Measurements from ENCODE around the gene INTS3. TPM values are rescaled to one million over a fixed set of nuclear protein-coding genes. Genes with fewer than 3 reads are reported as not detected.
A peak's percentile ranks its signal among the peaks of the same experiment; 100 is the strongest.

INTS3 gene
- total RNA-seq, 2 donors from 2014 or later = 58.2 to 64.9 TPM

GRCh38 chr1:153768316-153769181 lies 40.7 kb downstream of the INTS3 start:
- DNase-seq (ENCODE audit: low spot score in 2 of 2) = no peak
- no peak for ATAC-seq
- Mint-ChIP-seq H3K27ac (peak overlapping the region; percentile 20 to 44), H3K9me3 (no peaks in the 10 kb centered on the region), H3K36me3 (peaks cover 0 to 9% of the 10 kb centered on the region in 2 donors)

- DNase-seq (ENCODE audit: low spot score in 2 of 2) (no peak), ATAC-seq (no peak)
- Mint-ChIP-seq H3K36me3 (peaks cover 0 to 9% of the 10 kb centered on the region in 2 donors), H3K9me3 (no peaks in the 10 kb centered on the region), H3K27ac (peak overlapping the region; percentile 20 to 70)
These were observed 41.4 kb downstream of the INTS3 start for GRCh38 chr1:153769221-153769620.

DNA sequence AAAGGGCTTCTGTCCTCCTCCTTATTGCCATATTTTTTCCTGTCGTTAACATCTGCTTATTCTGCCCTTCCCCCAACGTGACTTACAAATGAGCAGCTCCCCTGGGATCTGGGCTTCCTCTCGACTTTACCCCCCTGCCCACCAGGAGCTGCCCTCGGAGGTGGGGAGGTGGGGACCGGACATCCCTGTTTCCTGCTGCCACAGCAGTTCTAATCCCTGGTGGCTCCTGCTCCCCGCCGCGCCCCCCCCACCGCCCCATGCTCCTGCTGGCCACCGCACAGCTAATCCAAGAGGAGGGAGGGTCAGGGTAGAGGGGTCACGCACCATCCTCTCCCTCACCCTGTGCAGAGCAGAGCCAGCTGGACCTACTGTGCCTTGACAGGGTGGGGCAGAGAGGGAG lies 42.9 kb downstream of the INTS3 start:
- H3K27ac Mint-ChIP-seq = peak overlapping the region in 1 of 2 donors; percentile 77

GRCh38 chr1:153771261-153771660 lies 43.4 kb downstream of the INTS3 start:
- DNase-seq (ENCODE audit: low spot score in 2 of 2) (no peak), ATAC-seq (no peak)
- Mint-ChIP-seq H3K27ac (no peak overlapping the region), H3K9me3 (no peaks in the 10 kb centered on the region), H3K36me3 (peaks cover 0 to 9% of the 10 kb centered on the region in 2 donors)

More for the DNA sequence above, 42.9 kb downstream of the INTS3 start:
- no peak for ATAC-seq
- Mint-ChIP-seq H3K9me3 (no peaks in the 10 kb centered on the region), H3K36me3 (peaks cover 0 to 9% of the 10 kb centered on the region in 2 donors)
- DNase-seq (ENCODE audit: low spot score in 2 of 2) = no peak

DNA sequence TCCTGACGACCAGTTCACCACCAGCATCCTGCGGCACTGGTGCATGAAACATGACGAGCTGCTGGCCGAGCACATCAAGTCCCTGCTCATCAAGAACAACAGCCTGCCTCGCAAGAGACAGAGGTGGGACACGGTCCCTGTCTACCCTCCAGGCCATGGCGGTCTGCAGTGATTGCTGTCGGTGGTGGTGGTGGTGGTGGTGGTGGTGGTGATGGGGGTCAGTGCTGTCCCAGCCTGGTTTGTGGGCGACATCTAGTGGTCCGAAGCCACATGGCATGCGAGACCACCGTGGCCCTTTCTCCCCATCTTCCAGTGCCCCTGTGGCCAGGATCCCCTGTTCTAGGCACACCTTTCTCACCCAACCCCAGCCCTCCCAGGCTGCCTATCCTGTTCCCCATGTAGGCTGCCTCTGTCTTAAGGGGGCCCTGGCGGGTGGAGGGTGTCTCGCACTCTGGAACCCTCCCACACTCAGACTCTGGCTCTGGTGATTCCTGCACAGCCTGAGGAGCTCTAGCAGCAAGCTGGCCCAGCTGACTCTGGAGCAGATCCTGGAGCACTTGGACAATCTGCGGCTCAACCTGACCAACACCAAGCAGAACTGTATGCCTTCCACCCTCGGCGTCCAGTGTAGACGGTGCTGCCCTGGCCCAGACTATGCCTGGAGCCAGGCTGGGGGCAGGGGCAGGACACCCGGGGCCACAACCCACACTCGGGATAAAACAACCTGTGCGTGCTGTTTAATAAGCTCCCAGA lies 44.2 kb downstream of the INTS3 start:
- no peak for ATAC-seq
- no peak for DNase-seq (ENCODE audit: low spot score in 2 of 2)
- Mint-ChIP-seq H3K27ac (no peak overlapping the region), H3K36me3 (peaks cover 0 to 9% of the 10 kb centered on the region in 2 donors), H3K9me3 (no peaks in the 10 kb centered on the region)

- ATAC-seq (no peak), DNase-seq (ENCODE audit: low spot score in 2 of 2) (no peak)
- H3K27ac Mint-ChIP-seq = no peak overlapping the region
- H3K9me3 Mint-ChIP-seq = no peaks in the 10 kb centered on the region
- peaks cover 0 to 3% of the 10 kb centered on the region in 2 donors for H3K36me3 Mint-ChIP-seq
These were observed 45.5 kb downstream of the INTS3 start for GRCh38 chr1:153773096-153773921.

DNA sequence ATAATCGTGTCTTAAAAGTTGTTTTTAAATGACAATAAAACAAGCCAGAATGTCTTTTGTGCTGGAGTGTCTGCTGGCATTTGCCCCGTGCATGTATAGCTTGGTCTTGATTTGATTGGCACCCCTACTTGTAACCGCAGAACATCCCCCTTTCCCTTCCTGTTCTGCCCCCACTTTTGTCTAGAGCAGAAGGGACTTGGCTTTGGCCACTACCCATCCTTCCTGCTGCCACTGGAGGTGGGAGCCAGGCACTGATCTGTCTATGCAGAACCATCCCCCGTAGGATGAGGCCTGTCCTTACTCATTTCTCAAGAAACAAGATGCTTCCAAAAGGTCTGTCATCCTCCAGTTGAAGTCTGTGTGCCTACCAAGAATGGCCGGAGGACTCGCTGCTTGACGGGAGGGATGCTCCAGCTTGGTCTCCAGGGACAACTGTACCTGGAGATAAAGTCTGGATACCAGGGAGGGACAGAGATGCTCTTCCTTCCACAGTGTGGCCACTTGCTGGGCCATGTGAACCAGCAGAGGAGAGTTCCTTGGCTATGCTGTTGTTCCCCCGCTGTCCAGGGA lies 46.3 kb downstream of the INTS3 start:
- ATAC-seq = no peak
- Mint-ChIP-seq H3K9me3 (no peaks in the 10 kb centered on the region), H3K27ac (no peak overlapping the region)

DNA sequence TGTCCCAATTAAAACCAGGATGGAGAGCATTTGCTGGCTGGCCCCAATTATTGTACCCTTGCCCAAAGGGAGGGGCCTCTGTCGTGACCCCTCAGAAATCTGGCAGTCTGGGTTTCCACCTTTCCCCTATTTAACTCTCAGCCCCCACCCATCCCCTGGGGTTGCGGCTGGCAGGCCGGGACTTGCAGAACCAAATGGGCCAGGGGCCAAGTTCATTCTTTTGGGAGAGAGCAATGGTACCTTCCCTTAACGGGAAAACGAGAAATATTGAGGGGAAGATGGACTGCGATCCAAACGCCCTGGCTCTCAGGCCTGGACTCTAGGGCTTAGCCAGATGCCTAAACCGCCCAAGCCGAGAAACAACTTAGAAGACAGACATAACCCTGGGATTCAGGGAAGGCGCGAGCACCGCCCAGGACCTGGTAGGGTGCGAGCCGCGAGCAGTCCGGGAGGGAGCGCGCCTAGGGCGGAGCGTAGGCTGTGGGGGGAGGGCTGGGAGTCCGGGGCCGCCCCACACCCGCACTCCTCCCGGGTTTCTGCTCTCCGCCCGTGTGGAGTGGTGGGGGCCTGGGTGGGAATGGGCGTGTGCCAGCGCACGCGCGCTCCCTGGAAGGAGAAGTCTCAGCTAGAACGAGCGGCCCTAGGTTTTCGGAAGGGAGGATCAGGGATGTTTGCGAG lies 47.1 kb downstream of the INTS3 start, which contains the start of gene SLC27A3:
Gene SLC27A3 (plus strand): TSS at position 628 of the 678 bp plus-strand sequence. CDS start 91 bp downstream, outside the sequence.
- Mint-ChIP-seq H3K9me3 (no peaks in the 10 kb centered on the region), H3K36me3 (no peaks in the 10 kb centered on the region), H3K27ac (peak within 1 kb of the TSS; percentile 62 to 81)
- ATAC-seq (peak; percentile 34 to 59), DNase-seq (ENCODE audit: low spot score in 2 of 2) (no peak)

More for the DNA sequence above, 46.3 kb downstream of the INTS3 start:
- no peaks in the 10 kb centered on the region for H3K36me3 Mint-ChIP-seq
- DNase-seq (ENCODE audit: low spot score in 2 of 2) = no peak

- no peaks in the 10 kb centered on the region for H3K36me3 Mint-ChIP-seq
- peak overlapping the region in 1 of 2 donors; percentile 62 for H3K27ac Mint-ChIP-seq
- ATAC-seq (peak; percentile 77 to 85), DNase-seq (ENCODE audit: low spot score in 2 of 2) (peak; percentile 65 to 82)
- no peaks in the 10 kb centered on the region for H3K9me3 Mint-ChIP-seq
These were observed 47.8 kb downstream of the INTS3 start for GRCh38 chr1:153775458-153776327.

DNA sequence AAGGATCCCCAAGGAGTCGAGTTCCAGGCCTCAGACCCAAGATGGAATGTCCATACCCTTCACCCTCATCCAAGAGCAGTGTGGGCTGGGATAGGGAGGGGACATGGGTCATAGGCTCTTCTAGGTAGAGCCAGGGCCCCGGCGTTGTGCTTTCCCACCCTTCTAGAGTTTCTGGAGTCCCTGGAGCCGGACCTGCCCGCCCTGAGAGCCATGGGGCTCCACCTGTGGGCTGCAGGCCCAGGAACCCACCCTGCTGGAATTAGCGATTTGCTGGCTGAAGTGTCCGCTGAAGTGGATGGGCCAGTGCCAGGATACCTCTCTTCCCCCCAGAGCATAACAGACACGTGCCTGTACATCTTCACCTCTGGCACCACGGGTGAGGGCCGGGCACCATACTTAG lies 48.5 kb downstream of the INTS3 start:
- DNase-seq (ENCODE audit: low spot score in 2 of 2) (no peak), ATAC-seq (no peak)
- H3K27ac Mint-ChIP-seq = peak overlapping the region in 1 of 2 donors; percentile 77
- H3K36me3 Mint-ChIP-seq = no peaks in the 10 kb centered on the region
- H3K9me3 Mint-ChIP-seq = no peaks in the 10 kb centered on the region

GRCh38 chr1:153776845-153777370 lies 49.1 kb downstream of the INTS3 start:
- no peak for ATAC-seq
- Mint-ChIP-seq H3K36me3 (no peaks in the 10 kb centered on the region), H3K27ac (peak overlapping the region in 1 of 2 donors; percentile 77), H3K9me3 (no peaks in the 10 kb centered on the region)
- DNase-seq (ENCODE audit: low spot score in 2 of 2) = no peak

GRCh38 chr1:153777648-153778047 lies 49.8 kb downstream of the INTS3 start:
- H3K27ac Mint-ChIP-seq = no peak overlapping the region
- no peak for ATAC-seq
- H3K9me3 Mint-ChIP-seq = no peaks in the 10 kb centered on the region
- no peak for DNase-seq (ENCODE audit: low spot score in 2 of 2)
- no peaks in the 10 kb centered on the region for H3K36me3 Mint-ChIP-seq

- ATAC-seq (no peak), DNase-seq (ENCODE audit: low spot score in 2 of 2) (no peak)
- no peaks in the 10 kb centered on the region for H3K9me3 Mint-ChIP-seq
- no peak overlapping the region for H3K27ac Mint-ChIP-seq
- no peaks in the 10 kb centered on the region for H3K36me3 Mint-ChIP-seq
These were observed 50.4 kb downstream of the INTS3 start for GRCh38 chr1:153778051-153778823.
